CD4-positive, alpha-beta memory T cell (primary cell): ENCODE measurements around the gene HAUS3. TPM values are rescaled to one million over a fixed set of nuclear protein-coding genes. Genes with fewer than 3 reads are reported as not detected.

Experiments
- CTCF ChIA-PET: fragments of 350-600 bp; sonication (Branson Sonifier 250); formaldehyde crosslinking; loops from one replicate; lab custom pipeline; 2021; ENCODE audit warnings: inconsistent platforms; ENCODE audit not compliant: partially characterized antibody; lab: Charles Lee
- POLR2A ChIA-PET: fragments of 350-600 bp; sonication (Branson Sonifier 250); formaldehyde crosslinking; loops from one replicate; lab custom pipeline; 2021; ENCODE audit not compliant: partially characterized antibody; lab: Charles Lee
- DNase-seq, 5 donors: peaks; one replicate each; pipeline versions ENCODE4 v3.0.0 to v3.0.0-alpha.2; 2020 to 2022; ENCODE audit warnings: mixed read lengths in 1 of 5
- H3K27ac ChIP-seq: one replicate; pipeline ENCODE4 v1.7.0; 2013; ENCODE audit warnings: low read depth, low read length
- H3K27me3 ChIP-seq: 2 replicates; pipeline ENCODE4 v1.7.0; 2013; ENCODE audit warnings: mild to moderate bottlenecking, low read length, moderate library complexity; ENCODE audit not compliant: insufficient read depth
- H3K36me3 ChIP-seq: 2 replicates; pipeline ENCODE4 v1.7.0; 2013; ENCODE audit warnings: mild to moderate bottlenecking, low read length, moderate library complexity; ENCODE audit not compliant: insufficient read depth
- H3K4me1 ChIP-seq: 2 replicates; pipeline ENCODE4 v1.7.0; 2013; ENCODE audit warnings: mild to moderate bottlenecking, low read length, moderate library complexity; ENCODE audit not compliant: insufficient read depth
- H3K4me3 ChIP-seq, 2 donors: one replicate each; pipeline ENCODE4 v1.7.0; 2013; ENCODE audit warnings: low read length in 2 of 2, mild to moderate bottlenecking in 1 of 2
- H3K9me3 ChIP-seq, 2 donors: one replicate each; pipeline ENCODE4 v1.7.0; 2013; ENCODE audit warnings: low read length in 2 of 2, control low read depth in 1 of 2; ENCODE audit not compliant: control insufficient read depth in 1 of 2
- H3K27ac Mint-ChIP-seq, 7 donors: one replicate each; pipeline ENCODE4 v1.8.0; 2020 to 2021; ENCODE audit warnings: mixed read lengths in 7 of 7, mild to moderate bottlenecking in 6 of 7, inconsistent platforms in 3 of 7, moderate library complexity in 3 of 7
- H3K27me3 Mint-ChIP-seq, 2 donors: one replicate each; pipeline ENCODE4 v1.8.0; 2020 to 2021; ENCODE audit warnings: mixed read lengths in 2 of 2
- H3K36me3 Mint-ChIP-seq, 2 donors: one replicate each; pipeline ENCODE4 v1.8.0; 2020 to 2021; ENCODE audit warnings: mixed read lengths in 2 of 2, inconsistent platforms in 1 of 2, mild to moderate bottlenecking in 1 of 2
- H3K4me1 Mint-ChIP-seq, 4 donors: one replicate each; pipeline ENCODE4 v1.8.0; 2020 to 2021; ENCODE audit warnings: mixed read lengths in 4 of 4, mild to moderate bottlenecking in 1 of 4
- H3K4me3 Mint-ChIP-seq, 8 donors: one replicate each; pipeline ENCODE4 v1.8.0; 2020 to 2021; ENCODE audit warnings: mixed read lengths in 8 of 8, mild to moderate bottlenecking in 7 of 8, moderate library complexity in 6 of 8, inconsistent platforms in 3 of 8
- H3K9me3 Mint-ChIP-seq, 8 donors: one replicate each; pipeline ENCODE4 v1.8.0; 2020 to 2021; ENCODE audit warnings: mixed read lengths in 8 of 8, mild to moderate bottlenecking in 5 of 8, inconsistent platforms in 3 of 8, moderate library complexity in 1 of 8
- intact Hi-C: fragments of 100-400 bp; cut with micrococcal nuclease; formaldehyde crosslinking; loops from one replicate; pipeline ENCODE4 v1.15.1; 2023
- polyA plus RNA-seq, 2 donors: library from polyadenylated mRNA; unstranded; fragments of 300-500 nt; fragmentation: Illumina TruSeq; gene quantifications; one replicate each; pipeline ENCODE4 v1.2.3, GENCODE V29; 2021
- total RNA-seq, 2 experiments: library from RNA; stranded (reverse); gene quantifications; one replicate each; pipeline ENCODE4 v1.2.3, GENCODE V29; 2021

HAUS3 gene
- total and polyA plus RNA-seq, 4 experiments from 2014 or later, result 24.8 to 43.9 (median 37.5) TPM

- intact Hi-C loops, result loop anchor here (2.0 kb wide), 2 partner anchors 27 to 255 kb away; partner anchors contain the start of gene NELFA
- Histone ChIP-seq H3K4me1 (peaks cover 35% of the 10 kb centered on the region), H3K27me3 (no peaks in the 10 kb centered on the region), H3K9me3 (no peaks in the 10 kb centered on the region), H3K4me3 (no peak overlapping the region), H3K27ac (no peak overlapping the region), H3K36me3 (no peaks in the 10 kb centered on the region)
- Mint-ChIP-seq H3K36me3 (peaks cover 0 to 2% of the 10 kb centered on the region in 2 donors), H3K4me3 (peak overlapping the region in 5 of 8 donors; percentile 29 to 83 (median 36)), H3K9me3 (no peaks in the 10 kb centered on the region), H3K4me1 (peaks cover 2 to 17% (median 5%) of the 10 kb centered on the region in 4 donors), H3K27ac (peak overlapping the region in 4 of 7 donors; percentile 40 to 90 (median 86)), H3K27me3 (no peaks in the 10 kb centered on the region)
- ChIA-PET POLR2A (interaction anchor here (1.2 to 2.5 kb wide), 6 partner anchors 16 to 272 kb away, joined by 3 to 38 read pairs (median 6); partner anchors contain the start of genes CFAP99, FAM193A and ZFYVE28), CTCF (no interaction called here)
- DNase-seq, result no peak
These were observed 22.0 kb upstream of the HAUS3 start for GRCh38 chr4:2263926-2264321.

GRCh38 chr4:2262944-2263250, 21.0 kb upstream of the HAUS3 start:
- peak overlapping the region in 1 of 2 donors; percentile 70 for H3K4me3 ChIP-seq
- Mint-ChIP-seq H3K36me3 (peaks cover 1 to 2% of the 10 kb centered on the region in 2 donors), H3K27ac (peak overlapping the region; percentile 42 to 92 (median 88)), H3K4me3 (peak overlapping the region; percentile 64 to 93 (median 80)), H3K27me3 (no peaks in the 10 kb centered on the region), H3K4me1 (peaks cover 2 to 19% (median 5%) of the 10 kb centered on the region in 4 donors), H3K9me3 (no peaks in the 10 kb centered on the region)
- H3K36me3 ChIP-seq, result peaks cover 1% of the 10 kb centered on the region
- ChIA-PET CTCF (interaction anchor here (1.0 to 1.4 kb wide), 4 partner anchors 19 to 179 kb away, joined by 3 to 7 read pairs (median 4); no protein-coding TSS in a partner anchor), POLR2A (interaction anchor here (0.6 to 4.0 kb wide), 18 partner anchors 10 to 700 kb away, joined by 3 to 63 read pairs (median 8); partner anchors contain the start of genes CFAP99, FAM193A, GRK4 and HAUS3)
- H3K27ac ChIP-seq, result peak overlapping the region; percentile 89
- H3K27me3 ChIP-seq, result no peaks in the 10 kb centered on the region
- no peaks in the 10 kb centered on the region for H3K9me3 ChIP-seq
- peaks cover 41% of the 10 kb centered on the region for H3K4me1 ChIP-seq
- DNase-seq, result no peak
- intact Hi-C loops, result loop anchor here (1.0 to 2.0 kb wide), 8 partner anchors 19 to 273 kb away; partner anchors contain the start of genes CFAP99, FAM193A, HAUS3 and NELFA

- Mint-ChIP-seq H3K27ac (peak overlapping the region; percentile 59 to 92 (median 88)), H3K27me3 (no peaks in the 10 kb centered on the region), H3K36me3 (peaks cover 4 to 5% of the 10 kb centered on the region in 2 donors), H3K9me3 (no peaks in the 10 kb centered on the region), H3K4me1 (peaks cover 2 to 24% (median 5%) of the 10 kb centered on the region in 4 donors), H3K4me3 (peak overlapping the region; percentile 65 to 93 (median 82))
- no peaks in the 10 kb centered on the region for H3K9me3 ChIP-seq
- peak; percentile 98 to 99 (median 99) for DNase-seq
- POLR2A ChIA-PET, result interaction anchor here (0.7 to 4.0 kb wide), 26 partner anchors 9 to 701 kb away, joined by 3 to 63 read pairs (median 6); partner anchors contain the start of genes CFAP99, FAM193A, GRK4 and HAUS3
- CTCF ChIA-PET, result interaction anchor here (0.6 to 1.4 kb wide), 12 partner anchors 20 to 180 kb away, joined by 3 to 9 read pairs (median 4); partner anchors contain the start of genes CFAP99 and ZFYVE28
- peak overlapping the region; percentile 89 for H3K27ac ChIP-seq
- H3K36me3 ChIP-seq, result peaks cover 7% of the 10 kb centered on the region
- peak overlapping the region in 1 of 2 donors; percentile 70 for H3K4me3 ChIP-seq
- intact Hi-C loops, result loop anchor here (1.0 to 2.0 kb wide), 8 partner anchors 20 to 274 kb away; partner anchors contain the start of genes CFAP99, FAM193A, HAUS3 and NELFA
- peaks cover 46% of the 10 kb centered on the region for H3K4me1 ChIP-seq
- no peaks in the 10 kb centered on the region for H3K27me3 ChIP-seq
These were observed 20.4 kb upstream of the HAUS3 start for GRCh38 chr4:2262145-2262943.

GRCh38 chr4:2261853-2262144, 19.9 kb upstream of the HAUS3 start, which contains the start of gene MXD4:
MXD4 (minus strand) TSS chr4:2262109; CDS start chr4:2261980, 129 bp downstream.
- POLR2A ChIA-PET, result interaction anchor here (0.6 to 4.0 kb wide), 25 partner anchors 8 to 702 kb away, joined by 3 to 63 read pairs (median 7); partner anchors contain the start of genes CFAP99, FAM193A, GRK4 and HAUS3
- H3K27ac Mint-ChIP-seq, result peak within 1 kb of the TSS; percentile 59 to 92 (median 88)
- no peak for DNase-seq
- CTCF ChIA-PET, result interaction anchor here (0.6 to 1.4 kb wide), 12 partner anchors 20 to 180 kb away, joined by 3 to 9 read pairs (median 4); partner anchors contain the start of genes CFAP99 and ZFYVE28
- H3K9me3 ChIP-seq, result no peaks in the 10 kb centered on the region
- H3K27ac ChIP-seq, result peak within 1 kb of the TSS; percentile 89
- H3K36me3 ChIP-seq, result peaks cover 7% of the 10 kb centered on the region
- H3K9me3 Mint-ChIP-seq, result no peaks in the 10 kb centered on the region
- H3K4me1 ChIP-seq, result peaks cover 48% of the 10 kb centered on the region
- intact Hi-C loops, result loop anchor here (1.0 to 2.0 kb wide), 8 partner anchors 19 to 275 kb away; partner anchors contain the start of genes CFAP99, FAM193A, HAUS3 and NELFA
- H3K27me3 ChIP-seq, result no peaks in the 10 kb centered on the region
- peak within 1 kb of the TSS; percentile 73 to 93 (median 82) for H3K4me3 Mint-ChIP-seq
- peaks cover 4 to 29% (median 7%) of the 10 kb centered on the region in 4 donors for H3K4me1 Mint-ChIP-seq
- no peaks in the 10 kb centered on the region for H3K27me3 Mint-ChIP-seq
- peaks cover 4 to 9% of the 10 kb centered on the region in 2 donors for H3K36me3 Mint-ChIP-seq
- H3K4me3 ChIP-seq, result peak within 1 kb of the TSS; percentile 11 to 70

- peaks cover 4 to 30% (median 7%) of the 10 kb centered on the region in 4 donors for H3K4me1 Mint-ChIP-seq
- POLR2A ChIA-PET, result interaction anchor here (0.6 to 4.0 kb wide), 15 partner anchors 11 to 275 kb away, joined by 3 to 63 read pairs (median 10); partner anchors contain the start of genes CFAP99, FAM193A, HAUS3 and POLN
These were observed 19.4 kb upstream of the HAUS3 start for GRCh38 chr4:2261110-2261852.

GRCh38 chr4:2260344-2261109, 18.6 kb upstream of the HAUS3 start:
- Histone ChIP-seq H3K36me3 (peaks cover 7% of the 10 kb centered on the region), H3K27me3 (no peaks in the 10 kb centered on the region), H3K9me3 (no peaks in the 10 kb centered on the region), H3K27ac (peak overlapping the region; percentile 66), H3K4me1 (peaks cover 48% of the 10 kb centered on the region), H3K4me3 (peak overlapping the region; percentile 11 to 59)
- intact Hi-C loops, result no loop called here
- Mint-ChIP-seq H3K36me3 (peaks cover 4 to 11% of the 10 kb centered on the region in 2 donors), H3K27me3 (no peaks in the 10 kb centered on the region), H3K4me1 (peaks cover 4 to 30% (median 7%) of the 10 kb centered on the region in 4 donors), H3K9me3 (no peaks in the 10 kb centered on the region), H3K4me3 (peak overlapping the region; percentile 59 to 82 (median 68)), H3K27ac (peak overlapping the region in 5 of 7 donors; percentile 10 to 52 (median 42))
- ChIA-PET POLR2A (interaction anchor here (0.8 to 4.0 kb wide), 7 partner anchors 9 to 208 kb away, joined by 3 to 63 read pairs (median 5); partner anchors contain the start of genes HAUS3, POLN and RNF4), CTCF (no interaction called here)
- no peak for DNase-seq

More at GRCh38 chr4:2261110-2261852, 19.4 kb upstream of the HAUS3 start:
- no peaks in the 10 kb centered on the region for H3K9me3 Mint-ChIP-seq
- intact Hi-C loops, result no loop called here
- Histone ChIP-seq H3K4me3 (peak overlapping the region; percentile 11 to 59), H3K36me3 (peaks cover 7% of the 10 kb centered on the region), H3K27ac (peak overlapping the region; percentile 66), H3K4me1 (peaks cover 48% of the 10 kb centered on the region), H3K27me3 (no peaks in the 10 kb centered on the region), H3K9me3 (no peaks in the 10 kb centered on the region)
- H3K27me3 Mint-ChIP-seq, result no peaks in the 10 kb centered on the region
- H3K27ac Mint-ChIP-seq, result peak overlapping the region in 4 of 7 donors; percentile 17 to 52 (median 36)
- peak; percentile 54 to 68 (median 60) for DNase-seq
- peak overlapping the region; percentile 58 to 87 (median 68) for H3K4me3 Mint-ChIP-seq
- CTCF ChIA-PET, result interaction anchor here (0.6 to 1.3 kb wide), 6 partner anchors 19 to 164 kb away, joined by 3 to 9 read pairs (median 4); partner anchors contain the start of genes CFAP99 and ZFYVE28
- H3K36me3 Mint-ChIP-seq, result peaks cover 4 to 11% of the 10 kb centered on the region in 2 donors
